Endodermal cell (in vitro differentiated cells): ENCODE data around the gene SPCS1. TPM values are rescaled to one million over a fixed set of nuclear protein-coding genes. Genes with fewer than 3 reads are reported as not detected.

Source experiments
- DNase-seq: peaks from one replicate; pipeline ENCODE4 v3.0.0-alpha.2; 2017
- H3K27ac ChIP-seq: 2 replicates; pipeline ENCODE4 v1.5.1; 2013; ENCODE audit warnings: mild to moderate bottlenecking, low read depth, low read length, moderate library complexity
- H3K27me3 ChIP-seq: 2 replicates; pipeline ENCODE4 v1.6.1; 2013; ENCODE audit warnings: mild to moderate bottlenecking, low read length, moderate library complexity; ENCODE audit not compliant: insufficient read depth, control insufficient read depth, poor library complexity, severe bottlenecking
- H3K36me3 ChIP-seq: 2 replicates; pipeline ENCODE4 v1.7.0; 2013; ENCODE audit warnings: mild to moderate bottlenecking, low read length, moderate library complexity; ENCODE audit not compliant: control insufficient read depth, insufficient read depth
- H3K4me1 ChIP-seq: one replicate; pipeline ENCODE4 v1.7.0; 2013; ENCODE audit warnings: low read length; ENCODE audit not compliant: control insufficient read depth, insufficient read depth
- H3K4me3 ChIP-seq: 2 replicates; pipeline ENCODE4 v1.5.1; 2013; ENCODE audit warnings: mild to moderate bottlenecking, low read length, moderate library complexity
- H3K9ac ChIP-seq: 2 replicates; pipeline ENCODE4 v1.6.1; 2013; ENCODE audit warnings: mild to moderate bottlenecking, low read length, moderate library complexity; ENCODE audit not compliant: poor library complexity, severe bottlenecking; ENCODE audit errors: extremely low read depth
- H3K9me3 ChIP-seq: 2 replicates; pipeline ENCODE4 v1.6.1; 2013; ENCODE audit warnings: mild to moderate bottlenecking, low read length, moderate library complexity; ENCODE audit not compliant: control insufficient read depth
- H3K27ac Mint-ChIP-seq: 2 replicates; pipeline ENCODE4 v1.8.0; 2020; ENCODE audit warnings: mixed read lengths
- H3K27me3 Mint-ChIP-seq: 2 replicates; pipeline ENCODE4 v1.8.0; 2021; ENCODE audit warnings: mild to moderate bottlenecking, mixed read lengths; ENCODE audit not compliant: insufficient read depth
- H3K36me3 Mint-ChIP-seq: 2 replicates; pipeline ENCODE4 v1.8.0; 2020; ENCODE audit warnings: low read depth, mixed read lengths
- H3K4me1 Mint-ChIP-seq: 2 replicates; pipeline ENCODE4 v1.8.0; 2020; ENCODE audit warnings: mixed read lengths
- H3K4me3 Mint-ChIP-seq: 2 replicates; pipeline ENCODE4 v1.8.0; 2020; ENCODE audit warnings: mild to moderate bottlenecking, moderate library complexity, mixed read lengths
- H3K9me3 Mint-ChIP-seq: 2 replicates; pipeline ENCODE4 v1.8.0; 2020; ENCODE audit warnings: mild to moderate bottlenecking, mixed read lengths
- CTCF ChIP-seq: fragments of 200-600 bp; sonication (generic); conservative IDR thresholded peaks from 2 replicates; pipeline ENCODE4 v1.5.0; 2021; ENCODE audit warnings: antibody characterized with exemption, mild to moderate bottlenecking
- WGBS, 2 experiments: methylation state at CpG; one replicate each; pipeline versions ENCODE4 v1.1.5 to v1.1.7; 2013; ENCODE audit warnings: missing lambda C conversion rate in 2 of 2, mixed read lengths in 1 of 2; ENCODE audit not compliant: insufficient coverage in 1 of 2, insufficient read length in 1 of 2; 5-methylcytosine and 5-hydroxymethylcytosine counted together
- total RNA-seq, 2 donors: library from RNA; stranded (reverse); fragmentation: NEBNext Ultra II Directional in 1 of 2; extraction: Animal tissue kit (Norgen Biotek cat#: 25700) in 1 of 2; gene quantifications; 2 replicates in 1 of 2; 3 replicates in 1 of 2; pipeline ENCODE4 v1.2.1, GENCODE V29; 2021

Gene SPCS1
- total RNA-seq, 2 donors from 2014 or later, result 101 to 113 TPM

- no peak overlapping the region for H3K4me3 Mint-ChIP-seq
- H3K27ac Mint-ChIP-seq, result no peak overlapping the region
- no peak overlapping the region for H3K9ac ChIP-seq
- H3K27me3 Mint-ChIP-seq, result no peaks in the 10 kb centered on the region
- H3K4me3 ChIP-seq, result no peak overlapping the region
- H3K9me3 ChIP-seq, result no peaks in the 10 kb centered on the region
- no peaks in the 10 kb centered on the region for H3K27me3 ChIP-seq
- 96 to 100% methylated on average over 5 to 6 of the region's 6 CpGs for WGBS, 2 experiments
- peaks cover 51% of the 10 kb centered on the region for H3K36me3 Mint-ChIP-seq
- no peaks in the 10 kb centered on the region for H3K4me1 ChIP-seq
- H3K9me3 Mint-ChIP-seq, result no peaks in the 10 kb centered on the region
- H3K27ac ChIP-seq, result no peak overlapping the region
- no peak for DNase-seq
- peaks cover 4% of the 10 kb centered on the region for H3K4me1 Mint-ChIP-seq
- peaks cover 65% of the 10 kb centered on the region for H3K36me3 ChIP-seq
- no peak for TF ChIP-seq CTCF
Observed at GRCh38 chr3:52678265-52679198, 27.4 kb upstream of the SPCS1 start.

- WGBS, 2 experiments, result 93 to 98% methylated on average over 3 of the region's 3 CpGs
- no peak overlapping the region for H3K4me3 ChIP-seq
- no peak overlapping the region for H3K27ac ChIP-seq
- H3K27me3 Mint-ChIP-seq, result no peaks in the 10 kb centered on the region
- TF ChIP-seq CTCF, result no peak
- no peak for DNase-seq
- H3K27me3 ChIP-seq, result no peaks in the 10 kb centered on the region
- no peaks in the 10 kb centered on the region for H3K9me3 Mint-ChIP-seq
- H3K4me1 Mint-ChIP-seq, result peaks cover 4% of the 10 kb centered on the region
- no peaks in the 10 kb centered on the region for H3K4me1 ChIP-seq
- H3K36me3 ChIP-seq, result peaks cover 65% of the 10 kb centered on the region
- H3K9me3 ChIP-seq, result no peaks in the 10 kb centered on the region
- no peak overlapping the region for H3K4me3 Mint-ChIP-seq
- peaks cover 50% of the 10 kb centered on the region for H3K36me3 Mint-ChIP-seq
- H3K9ac ChIP-seq, result no peak overlapping the region
- H3K27ac Mint-ChIP-seq, result no peak overlapping the region
Observed at GRCh38 chr3:52679199-52679538, 26.7 kb upstream of the SPCS1 start.

GRCh38 chr3:52679811-52680210 lies 26.1 kb upstream of the SPCS1 start:
- H3K9me3 ChIP-seq, result no peaks in the 10 kb centered on the region
- WGBS, 2 experiments, result 93% methylated on average over 1 of the region's 1 CpG; no CpG with 5 or more reads in 1 of the 2 experiments
- H3K9ac ChIP-seq, result no peak overlapping the region
- H3K27ac ChIP-seq, result no peak overlapping the region
- H3K4me3 Mint-ChIP-seq, result no peak overlapping the region
- peaks cover 10% of the 10 kb centered on the region for H3K4me1 Mint-ChIP-seq
- H3K36me3 ChIP-seq, result peaks cover 64% of the 10 kb centered on the region
- no peak overlapping the region for H3K4me3 ChIP-seq
- no peak overlapping the region for H3K27ac Mint-ChIP-seq
- no peaks in the 10 kb centered on the region for H3K9me3 Mint-ChIP-seq
- peaks cover 49% of the 10 kb centered on the region for H3K36me3 Mint-ChIP-seq
- TF ChIP-seq CTCF, result no peak
- DNase-seq, result no peak
- no peaks in the 10 kb centered on the region for H3K27me3 Mint-ChIP-seq
- H3K27me3 ChIP-seq, result no peaks in the 10 kb centered on the region
- H3K4me1 ChIP-seq, result no peaks in the 10 kb centered on the region
